Right lobe of liver (tissue), 4 donors: Measurements from ENCODE around the gene ZMIZ1.

ENCODE experiments used
- CTCF ChIP-seq, 4 donors: fragments of 200-600 bp in 3 of 4; fragments of 450-650 bp in 1 of 4; IDR thresholded peaks; one replicate each; pipeline versions ENCODE4 v1.5.1 to v1.8.0; 2016 to 2022; ENCODE audit warnings: antibody characterized with exemption in 4 of 4, mild to moderate bottlenecking in 2 of 4
- POLR2A ChIP-seq: fragments of 450-650 bp; IDR thresholded peaks from one replicate; pipeline ENCODE4 v1.6.1; 2017; ENCODE audit warnings: antibody characterized with exemption, mild to moderate bottlenecking
- donor health status: DM: no; HTN: no; CAD: no.
- donor health status: DM: no; HTN: no; CAD: no.
- donor health status: DM: no; HTN: yes; CAD: no.

GRCh38 chr10:79070606-79071395 lies 2.0 kb downstream of the ZMIZ1 start:
- TF ChIP-seq CTCF (IDR thresholded peaks at IDR 0.05): no peak
- TF ChIP-seq POLR2A: peak; percentile 42
